DOHH2 (cell line): Measurements from ENCODE around the gene SOX5.

Experiments
- H3F3A ChIP-seq: fragments of 200-600 bp; sonication (generic), shearing (Covaris generic); 2 replicates; pipeline ENCODE4 v1.6.0; 2016; ENCODE audit warnings: antibody characterized with exemption, mild to moderate bottlenecking; ENCODE audit not compliant: control insufficient read depth, insufficient read depth
- H3K27ac ChIP-seq: fragments of 200-600 bp; sonication (generic); 2 replicates; pipeline ENCODE4 v1.5.1; 2014; ENCODE audit warnings: low read depth, mild to moderate bottlenecking, low read length, moderate library complexity
- H3K27me3 ChIP-seq: fragments of 200-600 bp; sonication (generic); 2 replicates; pipeline ENCODE4 v1.6.1; 2014; ENCODE audit warnings: mild to moderate bottlenecking, low read length, mixed read lengths; ENCODE audit not compliant: control insufficient read depth
- H3K36me3 ChIP-seq: fragments of 200-600 bp; sonication (generic); 2 replicates; pipeline ENCODE4 v1.6.1; 2014; ENCODE audit warnings: mild to moderate bottlenecking, low read length, moderate library complexity, mixed read lengths; ENCODE audit not compliant: control insufficient read depth
- H3K4me1 ChIP-seq: fragments of 200-600 bp; sonication (generic); 2 replicates; pipeline ENCODE4 v1.6.1; 2014; ENCODE audit warnings: mild to moderate bottlenecking, low read length, mixed read lengths; ENCODE audit not compliant: control insufficient read depth
- H3K4me2 ChIP-seq: fragments of 200-600 bp; sonication (generic); 2 replicates; pipeline ENCODE4 v1.6.0; 2014; ENCODE audit warnings: mild to moderate bottlenecking, low read length, moderate library complexity
- H3K4me3 ChIP-seq: fragments of 200-600 bp; sonication (generic); 2 replicates; pipeline ENCODE4 v1.5.1; 2014; ENCODE audit warnings: mild to moderate bottlenecking, low read length, mixed read lengths
- H3K79me2 ChIP-seq: fragments of 200-600 bp; sonication (generic); 2 replicates; pipeline ENCODE4 v1.6.1; 2014; ENCODE audit warnings: mild to moderate bottlenecking, low read length, mixed read lengths; ENCODE audit not compliant: control insufficient read depth
- H3K9me2 ChIP-seq: fragments of 200-600 bp; sonication (generic); replicated peaks from 2 replicates; pipeline ENCODE4 v1.6.1; 2014; ENCODE audit warnings: mild to moderate bottlenecking, low read length, mixed read lengths; ENCODE audit not compliant: control insufficient read depth
- H3K9me3 ChIP-seq: fragments of 200-600 bp; sonication (generic); 2 replicates; pipeline ENCODE4 v1.6.1; 2014; ENCODE audit warnings: antibody characterized with exemption, low read length, mixed read lengths; ENCODE audit not compliant: control insufficient read depth, insufficient read depth
- H4K20me1 ChIP-seq: fragments of 200-600 bp; sonication (generic); 2 replicates; pipeline ENCODE4 v1.6.0; 2014; ENCODE audit warnings: low read depth, mild to moderate bottlenecking, antibody characterized with exemption, low read length, moderate library complexity; ENCODE audit not compliant: control insufficient read depth, insufficient read depth
- CTCF ChIP-seq: fragments of 200-600 bp; sonication (generic); IDR thresholded peaks from one replicate; pipeline ENCODE4 v1.5.1; 2014; ENCODE audit warnings: antibody characterized with exemption, mild to moderate bottlenecking, low read depth, low read length; ENCODE audit not compliant: poor library complexity, severe bottlenecking
- EZH2phosphoT487 ChIP-seq: fragments of 200-600 bp; sonication (generic); IDR thresholded peaks from 2 replicates; pipeline ENCODE4 v1.6.1; 2017; ENCODE audit warnings: borderline replicate concordance, mild to moderate bottlenecking, antibody characterized with exemption, low read length, moderate library complexity, mixed read lengths

SOX5 gene

GRCh38 chr12:23596568-23596967, 352.9 kb downstream of the SOX5 start:
- Histone ChIP-seq H3K79me2 (no peaks in the 10 kb centered on the region), H3K9me2 (no peaks in the 10 kb centered on the region), H3K9me3 (no peaks in the 10 kb centered on the region), H4K20me1 (no peaks in the 10 kb centered on the region), H3K4me1 (no peaks in the 10 kb centered on the region), H3F3A (no peaks in the 10 kb centered on the region), H3K4me3 (no peak overlapping the region), H3K27me3 (no peaks in the 10 kb centered on the region), H3K36me3 (no peaks in the 10 kb centered on the region), H3K27ac (no peak overlapping the region), H3K4me2 (no peak overlapping the region)
- TF ChIP-seq CTCF (no peak), EZH2phosphoT487 (no peak)

GRCh38 chr12:23587833-23588559, 361.5 kb downstream of the SOX5 start:
- Histone ChIP-seq H3K36me3 (no peaks in the 10 kb centered on the region), H4K20me1 (no peaks in the 10 kb centered on the region), H3K4me1 (no peaks in the 10 kb centered on the region), H3K4me3 (no peak overlapping the region), H3K79me2 (no peaks in the 10 kb centered on the region), H3K27ac (no peak overlapping the region), H3F3A (no peaks in the 10 kb centered on the region), H3K9me3 (no peaks in the 10 kb centered on the region), H3K4me2 (no peak overlapping the region), H3K9me2 (no peaks in the 10 kb centered on the region), H3K27me3 (no peaks in the 10 kb centered on the region)
- no peak for TF ChIP-seq EZH2phosphoT487
- no peak for TF ChIP-seq CTCF

DNA sequence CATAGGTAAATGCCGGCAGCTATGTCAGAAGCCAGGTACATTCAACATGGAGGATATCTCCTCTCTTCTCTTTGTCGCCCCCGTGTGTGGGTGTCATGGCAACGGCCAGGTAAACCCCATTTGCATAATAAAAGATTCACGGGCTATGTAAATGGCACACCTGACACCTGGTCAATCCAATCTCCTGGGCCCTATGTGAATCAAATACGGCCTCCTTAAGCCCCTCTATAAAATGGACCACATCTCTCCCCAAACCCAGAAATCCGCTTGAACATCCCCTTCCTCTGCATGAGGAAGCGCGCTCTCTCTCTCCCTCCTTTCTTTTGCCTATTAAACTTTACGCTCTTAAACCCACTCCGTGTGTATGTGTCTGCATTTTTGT, 363.7 kb downstream of the SOX5 start:
- Histone ChIP-seq H3K4me1 (no peaks in the 10 kb centered on the region), H3K27me3 (no peaks in the 10 kb centered on the region), H4K20me1 (no peaks in the 10 kb centered on the region), H3F3A (no peaks in the 10 kb centered on the region), H3K4me3 (no peak overlapping the region), H3K4me2 (no peak overlapping the region), H3K79me2 (no peaks in the 10 kb centered on the region), H3K9me3 (no peaks in the 10 kb centered on the region), H3K27ac (no peak overlapping the region), H3K9me2 (no peaks in the 10 kb centered on the region), H3K36me3 (no peaks in the 10 kb centered on the region)
- TF ChIP-seq CTCF (no peak), EZH2phosphoT487 (no peak)
